Esophagus squamous epithelium (tissue), 5 donors: ENCODE data around the gene NCKAP5. TPM values are rescaled to one million over a fixed set of nuclear protein-coding genes. Genes with fewer than 3 reads are reported as not detected.

Experiments used
- DNase-seq: peaks from one replicate; lab custom pipeline; 2025; lab: John Stamatoyannopoulos, UW
- H3K27ac ChIP-seq, 4 donors: fragments of 200-600 bp; sonication (generic); one replicate each; pipeline ENCODE4 v1.5.1; 2016 to 2019; ENCODE audit warnings: mild to moderate bottlenecking in 1 of 4
- H3K27me3 ChIP-seq, 4 donors: fragments of 200-600 bp; sonication (generic); 1 replicate in 3 of 4; 2 replicates in 1 of 4; pipeline versions ENCODE4 v1.5.1 to v1.6.0; 2017 to 2021; ENCODE audit warnings: antibody characterized with exemption in 1 of 4
- H3K36me3 ChIP-seq, 3 donors: fragments of 200-600 bp; sonication (generic); one replicate each; pipeline ENCODE4 v1.5.1; 2016 to 2019
- H3K4me1 ChIP-seq, 3 donors: fragments of 200-600 bp; sonication (generic); one replicate each; pipeline ENCODE4 v1.5.1; 2017 to 2019
- H3K4me3 ChIP-seq, 4 donors: fragments of 200-600 bp; sonication (generic); 1 replicate in 3 of 4; 2 replicates in 1 of 4; pipeline ENCODE4 v1.5.1; 2016 to 2019; ENCODE audit warnings: mild to moderate bottlenecking in 2 of 4, moderate library complexity in 1 of 4
- H3K9me3 ChIP-seq, 3 donors: fragments of 200-600 bp; sonication (generic); one replicate each; pipeline ENCODE4 v1.5.1; 2016 to 2019
- POLR2A ChIP-seq, 4 donors: fragments of 450-650 bp; IDR thresholded peaks; one replicate each; pipeline ENCODE4 v1.6.1; 2017; ENCODE audit warnings: antibody characterized with exemption in 4 of 4, mild to moderate bottlenecking in 4 of 4, moderate library complexity in 3 of 4
- WGBS, 2 donors: methylation state at CpG; one replicate each; pipeline ENCODE4 v1.1.5; 2018; 5-methylcytosine and 5-hydroxymethylcytosine counted together
- intact Hi-C: fragments of 100-400 bp; cut with DNase I; formaldehyde crosslinking; loops from one replicate; pipeline ENCODE4 v1.15.0; 2022
- total RNA-seq, 4 donors: library from RNA; depleted of rRNA; stranded (reverse); fragments of >200 nt; gene quantifications; one replicate each; pipeline ENCODE4 v1.1.0, GENCODE V29; 2016
- TF ChIP-seq, protein P1 (sequence below), 6 experiments: fragments of 450-650 bp in 4 of 6; fragments of 200-600 bp in 2 of 6; sonication (generic) in 2 of 6; IDR thresholded peaks; one replicate each; pipeline ENCODE4 v1.5.1; 2016 to 2019; ENCODE audit warnings: antibody characterized with exemption in 6 of 6, mild to moderate bottlenecking in 4 of 6, moderate library complexity in 4 of 6
- donor health status: DM: yes; HTN: yes; CAD: no.

Gene NCKAP5
- total RNA-seq, 4 donors from 2014 or later = 4.5 to 6.9 (median 5.3) TPM

GRCh38 chr2:133409581-133410285, 158.5 kb downstream of the NCKAP5 start:
- H3K9me3 ChIP-seq = no peaks in the 10 kb centered on the region
- TF ChIP-seq POLR2A (IDR thresholded peaks at IDR 0.05) = no peak
- TF ChIP-seq, protein P1, sequence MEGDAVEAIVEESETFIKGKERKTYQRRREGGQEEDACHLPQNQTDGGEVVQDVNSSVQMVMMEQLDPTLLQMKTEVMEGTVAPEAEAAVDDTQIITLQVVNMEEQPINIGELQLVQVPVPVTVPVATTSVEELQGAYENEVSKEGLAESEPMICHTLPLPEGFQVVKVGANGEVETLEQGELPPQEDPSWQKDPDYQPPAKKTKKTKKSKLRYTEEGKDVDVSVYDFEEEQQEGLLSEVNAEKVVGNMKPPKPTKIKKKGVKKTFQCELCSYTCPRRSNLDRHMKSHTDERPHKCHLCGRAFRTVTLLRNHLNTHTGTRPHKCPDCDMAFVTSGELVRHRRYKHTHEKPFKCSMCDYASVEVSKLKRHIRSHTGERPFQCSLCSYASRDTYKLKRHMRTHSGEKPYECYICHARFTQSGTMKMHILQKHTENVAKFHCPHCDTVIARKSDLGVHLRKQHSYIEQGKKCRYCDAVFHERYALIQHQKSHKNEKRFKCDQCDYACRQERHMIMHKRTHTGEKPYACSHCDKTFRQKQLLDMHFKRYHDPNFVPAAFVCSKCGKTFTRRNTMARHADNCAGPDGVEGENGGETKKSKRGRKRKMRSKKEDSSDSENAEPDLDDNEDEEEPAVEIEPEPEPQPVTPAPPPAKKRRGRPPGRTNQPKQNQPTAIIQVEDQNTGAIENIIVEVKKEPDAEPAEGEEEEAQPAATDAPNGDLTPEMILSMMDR (IDR thresholded peaks at IDR 0.05) = no peak
- intact Hi-C loops = no loop called here
- WGBS, 2 donors = 70 to 78% methylated on average over 5 of the region's 5 CpGs
- no peak overlapping the region for H3K27ac ChIP-seq
- H3K4me1 ChIP-seq = peaks cover 0 to 17% (median 0%) of the 10 kb centered on the region in 3 donors
- H3K36me3 ChIP-seq = no peaks in the 10 kb centered on the region
- no peak for DNase-seq
- H3K4me3 ChIP-seq = no peak overlapping the region
- H3K27me3 ChIP-seq = no peaks in the 10 kb centered on the region

GRCh38 chr2:133408671-133409070, 159.6 kb downstream of the NCKAP5 start:
- Histone ChIP-seq H3K36me3 (no peaks in the 10 kb centered on the region), H3K4me3 (no peak overlapping the region), H3K4me1 (peaks cover 0 to 17% (median 0%) of the 10 kb centered on the region in 3 donors), H3K9me3 (no peaks in the 10 kb centered on the region), H3K27me3 (no peaks in the 10 kb centered on the region), H3K27ac (no peak overlapping the region)
- intact Hi-C loops = no loop called here
- TF ChIP-seq, protein P1 (IDR thresholded peaks at IDR 0.05) = no peak
- TF ChIP-seq POLR2A (IDR thresholded peaks at IDR 0.05) = no peak
- DNase-seq = no peak
- no CpG with 5 or more reads among the region's 1 CpG for WGBS, 2 donors

DNA sequence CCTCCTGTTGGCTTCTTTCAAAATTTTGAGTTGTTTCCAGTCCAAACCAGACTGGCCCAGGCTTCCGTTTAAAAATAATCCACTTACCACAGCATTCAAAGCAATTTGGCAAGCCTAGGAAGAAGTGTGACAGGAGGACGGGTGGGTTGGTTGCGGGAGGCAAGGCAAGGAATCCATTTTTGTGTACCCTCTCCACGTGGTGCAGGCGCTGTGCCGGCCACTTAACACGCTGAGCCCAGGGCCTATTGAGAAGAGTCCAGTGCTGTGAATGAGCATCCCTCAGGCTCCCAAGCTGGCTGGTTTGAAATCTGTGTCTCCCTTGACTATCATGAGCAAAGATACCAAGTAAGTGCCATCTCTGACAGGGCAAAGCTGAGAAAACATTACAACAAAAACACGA, 160.9 kb downstream of the NCKAP5 start:
- no peak for DNase-seq
- H3K27ac ChIP-seq = no peak overlapping the region

GRCh38 chr2:133405252-133405651, 163.0 kb downstream of the NCKAP5 start:
- intact Hi-C loops = no loop called here
- no peaks in the 10 kb centered on the region for H3K27me3 ChIP-seq
- no peak for DNase-seq
- TF ChIP-seq, protein P1 (IDR thresholded peaks at IDR 0.05) = no peak
- no peak overlapping the region for H3K27ac ChIP-seq
- no peaks in the 10 kb centered on the region for H3K36me3 ChIP-seq
- no peak overlapping the region for H3K4me3 ChIP-seq
- WGBS, 2 donors = 88 to 91% methylated on average over 4 of the region's 4 CpGs
- no peaks in the 10 kb centered on the region for H3K9me3 ChIP-seq
- H3K4me1 ChIP-seq = peaks cover 0 to 17% (median 0%) of the 10 kb centered on the region in 3 donors

More for the DNA sequence above, 160.9 kb downstream of the NCKAP5 start:
- Histone ChIP-seq H3K36me3 (no peaks in the 10 kb centered on the region), H3K4me3 (no peak overlapping the region), H3K9me3 (no peaks in the 10 kb centered on the region), H3K4me1 (peaks cover 0 to 17% (median 0%) of the 10 kb centered on the region in 3 donors), H3K27me3 (no peaks in the 10 kb centered on the region)
- WGBS, 2 donors = 53 to 70% methylated on average over 7 to 8 of the region's 8 CpGs
- TF ChIP-seq POLR2A (IDR thresholded peaks at IDR 0.05) = no peak
- TF ChIP-seq, protein P1 (IDR thresholded peaks at IDR 0.05) = no peak
- intact Hi-C loops = no loop called here

- 82 to 88% methylated on average over 2 of the region's 2 CpGs for WGBS, 2 donors
- no peaks in the 10 kb centered on the region for H3K4me1 ChIP-seq
- no peaks in the 10 kb centered on the region for H3K9me3 ChIP-seq
- H3K4me3 ChIP-seq = no peak overlapping the region
- intact Hi-C loops = no loop called here
- H3K27ac ChIP-seq = no peak overlapping the region
- H3K27me3 ChIP-seq = no peaks in the 10 kb centered on the region
- no peaks in the 10 kb centered on the region for H3K36me3 ChIP-seq
- no peak for DNase-seq
- TF ChIP-seq POLR2A (IDR thresholded peaks at IDR 0.05) = no peak
- TF ChIP-seq, protein P1 (IDR thresholded peaks at IDR 0.05) = no peak
These were observed 167.9 kb downstream of the NCKAP5 start for GRCh38 chr2:133400411-133400810.
